Thoracic aorta (tissue), 2 donors: ENCODE results near the gene OXGR1. TPM values are rescaled to one million over a fixed set of nuclear protein-coding genes. Genes with fewer than 3 reads are reported as not detected.

Source experiments
- ATAC-seq: fragments of 150-250 bp; one replicate; pipeline ENCODE4 v1.8.0; 2017; ENCODE audit warnings: low read depth; ENCODE audit not compliant: insufficient number of reproducible peaks, low FRiP score
- DNase-seq: peaks from one replicate; pipeline ENCODE4 v3.0.0-alpha.2; 2020; ENCODE audit warnings: low spot score
- H3K27ac ChIP-seq, 2 donors: fragments of 200-600 bp; sonication (generic); 1 replicate in 1 of 2; 2 replicates in 1 of 2; pipeline ENCODE4 v1.5.1; 2016; ENCODE audit warnings: mild to moderate bottlenecking in 2 of 2, moderate library complexity in 2 of 2
- H3K27me3 ChIP-seq: fragments of 200-600 bp; sonication (generic); replicated peaks from 2 replicates; pipeline ENCODE4 v1.6.0; 2016; ENCODE audit warnings: mild to moderate bottlenecking; ENCODE audit not compliant: insufficient read depth
- H3K36me3 ChIP-seq: fragments of 200-600 bp; sonication (generic); one replicate; pipeline ENCODE4 v1.5.1; 2016
- H3K4me1 ChIP-seq, 2 donors: fragments of 200-600 bp; sonication (generic); 1 replicate in 1 of 2; 2 replicates in 1 of 2; pipeline versions ENCODE4 v1.5.1 to v1.6.0; 2016; ENCODE audit warnings: low read depth in 2 of 2, mild to moderate bottlenecking in 1 of 2; ENCODE audit not compliant: control insufficient read depth in 1 of 2
- H3K4me3 ChIP-seq: fragments of 200-600 bp; sonication (generic); 2 replicates; pipeline ENCODE4 v1.5.1; 2016; ENCODE audit warnings: mild to moderate bottlenecking
- H3K9me3 ChIP-seq: fragments of 200-600 bp; sonication (generic); 2 replicates; pipeline ENCODE4 v1.5.1; 2016
- CTCF ChIP-seq: fragments of 200-600 bp; sonication (generic); IDR thresholded peaks from one replicate; pipeline ENCODE4 v1.5.1; 2019; ENCODE audit warnings: antibody characterized with exemption
- total RNA-seq, 2 donors: library from RNA; depleted of rRNA; stranded (reverse); fragments of >200 nt; gene quantifications; one replicate each; pipeline versions ENCODE4 v1.1.0 to v1.2.3, GENCODE V29; 2016

OXGR1 gene
- total RNA-seq, 2 donors from 2014 or later, result not detected

GRCh38 chr13:97004886-97005285, 10.6 kb upstream of the OXGR1 start:
- Histone ChIP-seq H3K4me3 (no peak overlapping the region), H3K9me3 (no peaks in the 10 kb centered on the region), H3K27ac (no peak overlapping the region), H3K4me1 (no peaks in the 10 kb centered on the region), H3K36me3 (no peaks in the 10 kb centered on the region), H3K27me3 (no peaks in the 10 kb centered on the region)
- ATAC-seq (no peak), DNase-seq (no peak)
- TF ChIP-seq CTCF, result no peak

GRCh38 chr13:97004096-97004876, 10.0 kb upstream of the OXGR1 start:
- no peak for TF ChIP-seq CTCF
- H3K27ac ChIP-seq, result no peak overlapping the region
- no peaks in the 10 kb centered on the region for H3K9me3 ChIP-seq
- no peaks in the 10 kb centered on the region for H3K36me3 ChIP-seq
- ATAC-seq (no peak), DNase-seq (no peak)
- no peaks in the 10 kb centered on the region for H3K27me3 ChIP-seq
- H3K4me3 ChIP-seq, result no peak overlapping the region
- H3K4me1 ChIP-seq, result no peaks in the 10 kb centered on the region

GRCh38 chr13:97003071-97003470, 8.8 kb upstream of the OXGR1 start:
- H3K4me3 ChIP-seq, result no peak overlapping the region
- ATAC-seq (no peak), DNase-seq (no peak)
- H3K9me3 ChIP-seq, result no peaks in the 10 kb centered on the region
- H3K36me3 ChIP-seq, result no peaks in the 10 kb centered on the region
- TF ChIP-seq CTCF, result no peak
- H3K27ac ChIP-seq, result no peak overlapping the region
- no peaks in the 10 kb centered on the region for H3K27me3 ChIP-seq
- H3K4me1 ChIP-seq, result no peaks in the 10 kb centered on the region

- no peak for ATAC-seq
Measured at GRCh38 chr13:97002581-97002980, 8.3 kb upstream of the OXGR1 start.

GRCh38 chr13:97001636-97002035, 7.4 kb upstream of the OXGR1 start:
- no peaks in the 10 kb centered on the region for H3K27me3 ChIP-seq
- DNase-seq (no peak), ATAC-seq (no peak)
- H3K4me3 ChIP-seq, result no peak overlapping the region
- H3K9me3 ChIP-seq, result no peaks in the 10 kb centered on the region
- H3K27ac ChIP-seq, result no peak overlapping the region
- H3K36me3 ChIP-seq, result no peaks in the 10 kb centered on the region
- H3K4me1 ChIP-seq, result no peaks in the 10 kb centered on the region
- TF ChIP-seq CTCF, result no peak

More at GRCh38 chr13:97002581-97002980, 8.3 kb upstream of the OXGR1 start:
- Histone ChIP-seq H3K4me1 (no peaks in the 10 kb centered on the region), H3K27ac (no peak overlapping the region), H3K9me3 (no peaks in the 10 kb centered on the region), H3K36me3 (no peaks in the 10 kb centered on the region), H3K4me3 (no peak overlapping the region), H3K27me3 (no peaks in the 10 kb centered on the region)
- no peak for DNase-seq
- TF ChIP-seq CTCF, result no peak
